ENCODE measurements around the gene GPR162. TPM values are rescaled to one million over a fixed set of nuclear protein-coding genes. Genes with fewer than 3 reads are reported as not detected.

The GPR162 gene
- total and polyA plus RNA-seq, 8 donors: 0.41 to 8.8 (median 1.5) TPM

DNA sequence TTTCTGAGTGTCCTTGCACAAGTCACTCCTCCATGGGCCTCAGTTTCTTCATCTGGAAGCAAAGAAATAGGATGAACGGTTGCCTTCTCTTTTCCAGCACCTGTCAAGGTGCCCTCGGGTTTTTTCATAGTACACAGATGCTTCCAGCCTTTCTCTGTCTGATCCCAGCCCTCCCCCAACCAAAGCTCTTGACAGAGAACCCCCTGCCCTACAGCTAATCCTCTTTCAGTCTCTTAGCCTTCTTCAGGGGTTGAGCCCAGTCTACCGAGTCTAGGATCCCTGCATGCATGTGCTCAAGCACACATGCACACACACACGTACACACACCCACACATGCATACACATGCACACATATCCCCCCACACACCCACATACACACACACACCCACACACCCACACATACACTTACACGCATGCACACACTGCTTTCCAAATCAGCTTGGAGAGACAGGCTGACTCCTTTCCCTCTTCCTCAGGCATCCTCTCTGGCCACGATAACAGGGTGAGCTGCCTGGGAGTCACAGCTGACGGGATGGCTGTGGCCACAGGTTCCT is 24.8 kb downstream of the GPR162 start:
- no peak overlapping the region for H3K4me3 ChIP-seq
- no peak for FAIRE-seq
- H3K4me1 ChIP-seq: peaks cover 0 to 3% (median 0%) of the 10 kb centered on the region in 3 donors
- DNase-seq: no peak
- 86 to 88% methylated on average over 7 of the region's 7 CpGs for WGBS, 2 donors
- no peak for ATAC-seq
- H3K36me3 ChIP-seq: no peaks in the 10 kb centered on the region
- H3K9me3 ChIP-seq: no peaks in the 10 kb centered on the region
- TF ChIP-seq, protein P1, sequence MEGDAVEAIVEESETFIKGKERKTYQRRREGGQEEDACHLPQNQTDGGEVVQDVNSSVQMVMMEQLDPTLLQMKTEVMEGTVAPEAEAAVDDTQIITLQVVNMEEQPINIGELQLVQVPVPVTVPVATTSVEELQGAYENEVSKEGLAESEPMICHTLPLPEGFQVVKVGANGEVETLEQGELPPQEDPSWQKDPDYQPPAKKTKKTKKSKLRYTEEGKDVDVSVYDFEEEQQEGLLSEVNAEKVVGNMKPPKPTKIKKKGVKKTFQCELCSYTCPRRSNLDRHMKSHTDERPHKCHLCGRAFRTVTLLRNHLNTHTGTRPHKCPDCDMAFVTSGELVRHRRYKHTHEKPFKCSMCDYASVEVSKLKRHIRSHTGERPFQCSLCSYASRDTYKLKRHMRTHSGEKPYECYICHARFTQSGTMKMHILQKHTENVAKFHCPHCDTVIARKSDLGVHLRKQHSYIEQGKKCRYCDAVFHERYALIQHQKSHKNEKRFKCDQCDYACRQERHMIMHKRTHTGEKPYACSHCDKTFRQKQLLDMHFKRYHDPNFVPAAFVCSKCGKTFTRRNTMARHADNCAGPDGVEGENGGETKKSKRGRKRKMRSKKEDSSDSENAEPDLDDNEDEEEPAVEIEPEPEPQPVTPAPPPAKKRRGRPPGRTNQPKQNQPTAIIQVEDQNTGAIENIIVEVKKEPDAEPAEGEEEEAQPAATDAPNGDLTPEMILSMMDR (IDR thresholded peaks at IDR 0.05): no peak
- H3K27ac ChIP-seq: no peak overlapping the region
- no peaks in the 10 kb centered on the region for H3K27me3 ChIP-seq
- intact Hi-C loops (cut with DNase I): no loop called here

DNA sequence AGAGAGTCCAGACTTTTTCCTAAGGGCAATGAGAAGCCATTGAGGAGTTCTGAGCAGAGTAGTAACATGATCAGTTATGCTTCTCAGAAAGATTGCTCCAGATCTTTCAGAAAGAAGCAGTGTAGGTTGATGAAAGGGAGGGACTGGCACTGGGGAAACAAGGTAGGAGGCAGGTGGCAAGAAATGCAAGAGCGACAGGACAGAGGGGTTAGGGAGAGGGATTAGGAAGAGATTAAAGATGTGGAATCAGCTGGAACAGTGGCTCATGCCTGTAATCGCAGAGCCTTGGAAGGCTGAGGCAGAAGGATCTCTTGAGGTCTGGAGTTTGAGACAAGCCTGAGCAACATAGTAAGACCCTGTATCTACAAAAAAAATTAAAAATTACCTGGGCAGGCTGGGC is 26.1 kb downstream of the GPR162 start:
- ATAC-seq: no peak
- Histone ChIP-seq H3K27ac (no peak overlapping the region), H3K4me1 (peaks cover 0 to 3% (median 0%) of the 10 kb centered on the region in 3 donors), H3K27me3 (no peaks in the 10 kb centered on the region), H3K4me3 (no peak overlapping the region), H3K9me3 (no peaks in the 10 kb centered on the region), H3K36me3 (no peaks in the 10 kb centered on the region)
- intact Hi-C loops (cut with DNase I): no loop called here
- no peak for DNase-seq
- TF ChIP-seq, protein P1 (IDR thresholded peaks at IDR 0.05): no peak
- FAIRE-seq: no peak
- 96 to 100% methylated on average over 2 of the region's 2 CpGs for WGBS, 2 donors

- FAIRE-seq: no peak
- peaks cover 0 to 10% (median 7%) of the 10 kb centered on the region in 3 donors for H3K4me1 ChIP-seq
- DNase-seq: no peak
- H3K36me3 ChIP-seq: no peaks in the 10 kb centered on the region
- H3K27ac ChIP-seq: no peak overlapping the region
- no peaks in the 10 kb centered on the region for H3K9me3 ChIP-seq
- TF ChIP-seq, protein P1 (IDR thresholded peaks at IDR 0.05): no peak
- WGBS, 2 donors: 92 to 94% methylated on average over 2 of the region's 2 CpGs
- intact Hi-C loops (cut with DNase I): no loop called here
- no peak overlapping the region for H3K4me3 ChIP-seq
- no peak for ATAC-seq
- no peaks in the 10 kb centered on the region for H3K27me3 ChIP-seq
Observed at GRCh38 chr12:6849427-6849826, 27.8 kb downstream of the GPR162 start.

- 77 to 81% methylated on average over 10 of the region's 10 CpGs for WGBS, 2 donors
- no peak overlapping the region for H3K4me3 ChIP-seq
- TF ChIP-seq, protein P1 (IDR thresholded peaks at IDR 0.05): no peak
- peaks cover 0 to 10% (median 7%) of the 10 kb centered on the region in 3 donors for H3K4me1 ChIP-seq
- no peaks in the 10 kb centered on the region for H3K36me3 ChIP-seq
- no peaks in the 10 kb centered on the region for H3K9me3 ChIP-seq
- ATAC-seq (no peak), DNase-seq (peak in 1 of 6 donors; percentile 16), FAIRE-seq (no peak)
- H3K27ac ChIP-seq: no peak overlapping the region
- intact Hi-C loops (cut with DNase I): no loop called here
- H3K27me3 ChIP-seq: no peaks in the 10 kb centered on the region
Observed at GRCh38 chr12:6849976-6850560, 28.4 kb downstream of the GPR162 start.

GRCh38 chr12:6850796-6851152 is 29.2 kb downstream of the GPR162 start:
- Histone ChIP-seq H3K4me3 (peak overlapping the region in 1 of 4 donors; percentile 49), H3K27ac (no peak overlapping the region), H3K4me1 (peaks cover 0 to 10% (median 7%) of the 10 kb centered on the region in 3 donors), H3K9me3 (no peaks in the 10 kb centered on the region), H3K27me3 (no peaks in the 10 kb centered on the region), H3K36me3 (no peaks in the 10 kb centered on the region)
- FAIRE-seq: no peak
- ATAC-seq: no peak
- WGBS, 2 donors: 38 to 46% methylated on average over 14 to 16 of the region's 16 CpGs
- intact Hi-C loops (cut with DNase I): no loop called here
- DNase-seq: peak in 2 of 6 donors; percentile 42 to 62
- TF ChIP-seq, protein P1 (IDR thresholded peaks at IDR 0.05): no peak
